Hepatocyte (in vitro differentiated cells): ENCODE results near the gene SBF1.

ENCODE experiments used
- CTCF ChIP-seq: fragments of 200-600 bp; sonication (generic); IDR thresholded peaks from 2 replicates; pipeline ENCODE4 v1.5.1; 2016; ENCODE audit warnings: antibody characterized with exemption, mild to moderate bottlenecking; ENCODE audit not compliant: poor library complexity
- EZH2 ChIP-seq: fragments of 200-600 bp; sonication (generic); IDR thresholded peaks from 2 replicates; pipeline ENCODE4 v1.6.1; 2016; ENCODE audit warnings: antibody characterized with exemption, mild to moderate bottlenecking, borderline replicate concordance

GRCh38 chr22:50473088-50473487 is 1.7 kb downstream of the SBF1 start:
- TF ChIP-seq CTCF (peak; percentile 21), EZH2 (no peak)
